K562 (cell line): Measurements from ENCODE around the gene PRAME. TPM values are rescaled to one million over a fixed set of nuclear protein-coding genes. Genes with fewer than 3 reads are reported as not detected.

ENCODE experiments used
- ATAC-seq: fragments of 200-7000 bp; cut with Tn5 transposase; 3 replicates; pipeline ENCODE4 v1.9.1; 2020; ENCODE audit warnings: moderate library complexity
- BruUV-seq: library from RNA; stranded (reverse); fragments of 400-500 nt; replicated peaks from 2 replicates; lab custom pipeline; 2021; lab: Mats Ljungman, UMichigan
- CTCF ChIA-PET: fragments of 300-600 bp; formaldehyde crosslinking; extraction: SDS; loops from one replicate; lab custom pipeline; 2021; ENCODE audit warnings: low intra/inter-chr PET ratio; lab: Yijun Ruan, JAX
- POLR2A ChIA-PET: fragments of 300-600, 350-650 bp; sonication (Branson Sonifier 250); formaldehyde crosslinking; extraction: SDS; loops from one replicate; lab custom pipeline; 2021; ENCODE audit warnings: antibody characterized with exemption, inconsistent platforms; lab: Yijun Ruan, JAX
- DNase-seq, 4 experiments: peaks; one replicate each; pipeline versions ENCODE4 v3.0.0 to v3.0.0-alpha.2; 2011 to 2018; ENCODE audit warnings: low spot score in 3 of 4, mixed read lengths in 3 of 4; ENCODE audit errors: extremely low read depth in 1 of 4
- FAIRE-seq: peaks from 2 replicates; lab custom pipeline; 2011; peaks lifted over from hg19 to GRCh38; lab: Jason Lieb, UNC
- H2AFZ ChIP-seq: 2 replicates; pipeline ENCODE4 v1.6.0; 2011; ENCODE audit warnings: low read depth, low read length, control low read depth, inconsistent platforms
- H3K27ac ChIP-seq: fragments of 200-600 bp; 3 replicates; pipeline ENCODE4 v1.8.0; 2011; ENCODE audit warnings: low read depth, mild to moderate bottlenecking, control low read depth, inconsistent platforms, low read length, moderate library complexity, mixed read lengths; ENCODE audit errors: extremely low read depth
- H3K27me3 ChIP-seq, 2 experiments: fragments of 300-600 bp in 1 of 2; 2 replicates in 1 of 2; 3 replicates in 1 of 2; pipeline versions ENCODE4 v1.6.0 to v1.8.0; 2011; ENCODE audit warnings: inconsistent platforms in 2 of 2, low read length in 2 of 2, mild to moderate bottlenecking in 1 of 2, mixed read lengths in 1 of 2, moderate library complexity in 1 of 2; ENCODE audit not compliant: control insufficient read depth in 2 of 2, insufficient read depth in 2 of 2
- H3K36me3 ChIP-seq: fragments of 300-600 bp; 3 replicates; pipeline ENCODE4 v1.8.0; 2011; ENCODE audit warnings: mild to moderate bottlenecking, low read length, inconsistent platforms; ENCODE audit not compliant: control insufficient read depth, insufficient read depth
- H3K4me1 ChIP-seq, 2 experiments: fragments of 200-600 bp in 1 of 2; replicated peaks in 1 of 2; 2 replicates in 1 of 2; 3 replicates in 1 of 2; pipeline versions ENCODE4 v1.5.1 to v1.8.0; 2011; ENCODE audit warnings: inconsistent platforms in 2 of 2, low read length in 2 of 2, mild to moderate bottlenecking in 1 of 2, mixed read lengths in 1 of 2, moderate library complexity in 1 of 2; ENCODE audit not compliant: control insufficient read depth in 2 of 2, insufficient read depth in 2 of 2
- H3K4me2 ChIP-seq: 2 replicates; pipeline ENCODE4 v1.6.1; 2011; ENCODE audit warnings: low read length, control low read depth, inconsistent platforms, mixed read lengths; ENCODE audit not compliant: insufficient read depth
- H3K4me3 ChIP-seq: fragments of 200-600 bp; sonication (generic), shearing (Covaris generic); 2 replicates; pipeline ENCODE4 v1.5.1; 2016; ENCODE audit warnings: control low read depth, inconsistent platforms
- H3K79me2 ChIP-seq: fragments of 200-600 bp; 3 replicates; pipeline ENCODE4 v1.8.0; 2011; ENCODE audit warnings: low read length, inconsistent platforms; ENCODE audit not compliant: control insufficient read depth, insufficient read depth
- H3K9ac ChIP-seq, 2 experiments: 2 replicates each; pipeline versions ENCODE4 v1.6.0 to v1.6.1; 2011; ENCODE audit warnings: low read depth in 2 of 2, low read length in 2 of 2, control low read depth in 1 of 2, inconsistent platforms in 1 of 2, mild to moderate bottlenecking in 1 of 2, mixed read lengths in 1 of 2; ENCODE audit not compliant: insufficient read depth in 1 of 2
- H3K9me1 ChIP-seq: one replicate; pipeline ENCODE4 v1.6.0; 2011; ENCODE audit warnings: inconsistent platforms, mild to moderate bottlenecking, low read length, moderate library complexity; ENCODE audit not compliant: control insufficient read depth, insufficient read depth
- H3K9me3 ChIP-seq: replicated peaks from 2 replicates; pipeline ENCODE4 v1.5.1; 2011; ENCODE audit warnings: low read depth, low read length, inconsistent platforms; ENCODE audit not compliant: control insufficient read depth, insufficient read depth
- H4K20me1 ChIP-seq: replicated peaks from 2 replicates; pipeline ENCODE4 v1.6.1; 2011; ENCODE audit warnings: low read length, inconsistent platforms, mixed read lengths; ENCODE audit not compliant: control insufficient read depth, insufficient read depth
- BRCA1 ChIP-seq, 2 experiments: fragments of 450-650 bp in 1 of 2; sonication (generic) in 1 of 2; formaldehyde crosslinking in 1 of 2; IDR thresholded peaks; 2 replicates each; pipeline versions ENCODE4 v1.5.0 to v1.6.1; 2017 to 2020; ENCODE audit warnings: mild to moderate bottlenecking in 1 of 2, missing genetic modification reagents in 1 of 2
- ELF2 ChIP-seq: fragments of 250-450 bp; sonication (Bioruptor Pico); IDR thresholded peaks from 2 replicates; pipeline ENCODE4 v1.5.0; 2021; ENCODE audit warnings: mild to moderate bottlenecking
- ETS2 ChIP-seq: IDR thresholded peaks from 2 replicates; pipeline ENCODE4 v1.6.1; 2016; ENCODE audit warnings: borderline replicate concordance, missing genetic modification characterization, mild to moderate bottlenecking, moderate library complexity, missing compliant biosample characterization; ENCODE audit not compliant: poor library complexity, severe bottlenecking
- FOXK1 ChIP-seq: sonication (generic); formaldehyde crosslinking; IDR thresholded peaks from 2 replicates; pipeline ENCODE4 v1.8.0; 2022; ENCODE audit warnings: missing genetic modification reagents, mild to moderate bottlenecking, borderline replicate concordance
- XRCC5 ChIP-seq: fragments of 200-400 bp; formaldehyde crosslinking; IDR thresholded peaks from 2 replicates; pipeline ENCODE4 v1.6.1; 2017; ENCODE audit warnings: low read depth, mild to moderate bottlenecking, low read length
- ZNF384 ChIP-seq: IDR thresholded peaks from 2 replicates; pipeline ENCODE4 v1.6.1; 2012; ENCODE audit warnings: low read depth, low read length, improper control_type of control experiment
- WGBS: fragments of 100-300 bp; shearing (Covaris generic); methylation state at CpG from one replicate; pipeline ENCODE4 v1.1.6; 2016; ENCODE audit warnings: low coverage, mixed read lengths; ENCODE audit not compliant: insufficient coverage; ENCODE audit errors: missing lambda C conversion rate; 5-methylcytosine and 5-hydroxymethylcytosine counted together
- in situ Hi-C: fragments of 300-500 bp; cut with MboI; formaldehyde crosslinking; loops from 4 replicates; pipeline ENCODE4 v1.15.0; 2018; ENCODE audit warnings: inconsistent platforms, mixed read lengths
- intact Hi-C: fragments of 100-400 bp; cut with micrococcal nuclease; formaldehyde crosslinking; loops from 2 replicates; pipeline ENCODE4 v1.14.2; 2022
- polyA plus RNA-seq, 8 experiments: library from polyadenylated mRNA; depleted of rRNA in 4 of 8; stranded (reverse) in 5 of 8; unstranded in 3 of 8; fragments of >200 nt; fragmentation: Nextera tagmentation in 2 of 8; fragmentation: Illumina TruSeq in 1 of 8; extraction: Ambion mirVana in 2 of 8; extraction: Trizol in 1 of 8; gene quantifications; 2 replicates each; pipeline versions ENCODE4 v1.2.1 to v1.2.3, GENCODE V29; 2011 to 2014; ENCODE audit warnings: inconsistent platforms in 1 of 8, missing spikeins in 1 of 8
- total RNA-seq, 7 experiments: library from RNA; depleted of rRNA in 6 of 7; stranded (reverse); fragments of >200 nt in 6 of 7; fragmentation: Illumina TruSeq in 2 of 7; extraction: Trizol in 2 of 7; gene quantifications; 2 replicates each; pipeline versions ENCODE4 v1.2.1 to v1.2.3, GENCODE V29; 2011 to 2021; ENCODE audit warnings: low replicate concordance in 1 of 7
- TF ChIP-seq, protein P1 (sequence below), 2 experiments: fragments of 150-350 bp in 1 of 2; IDR thresholded peaks; 2 replicates each; pipeline ENCODE4 v1.6.1; 2012 to 2016; ENCODE audit warnings: low read depth in 2 of 2, low read length in 2 of 2, mild to moderate bottlenecking in 1 of 2, moderate library complexity in 1 of 2
- TF ChIP-seq, protein P2 (sequence below): sonication (generic); formaldehyde crosslinking; IDR thresholded peaks from 2 replicates; pipeline ENCODE4 v1.8.0; 2022; ENCODE audit warnings: missing genetic modification reagents, mild to moderate bottlenecking, moderate library complexity, borderline replicate concordance
- TF ChIP-seq, protein P3 (sequence below): fragments of 250-450 bp; sonication (Bioruptor Pico); IDR thresholded peaks from 2 replicates; pipeline ENCODE4 v1.5.0; 2020; ENCODE audit warnings: mild to moderate bottlenecking
- TF ChIP-seq, protein P4 (sequence below): sonication (generic); formaldehyde crosslinking; IDR thresholded peaks from 2 replicates; pipeline ENCODE4 v1.8.1; 2023; ENCODE audit warnings: mild to moderate bottlenecking, missing genetic modification reagents, moderate library complexity
- TF ChIP-seq, protein P5 (sequence below): fragments of 250-450 bp; sonication (Bioruptor Pico); IDR thresholded peaks from 2 replicates; pipeline ENCODE4 v1.8.0; 2021; ENCODE audit warnings: moderate library complexity, mild to moderate bottlenecking, inconsistent platforms

PRAME gene
- total and polyA plus RNA-seq, 9 of the 15 experiments (the other 6 are each of a cell fraction or from before 2014, with no cell fraction given) = 662 to 2,141 (median 1,142) TPM

DNA sequence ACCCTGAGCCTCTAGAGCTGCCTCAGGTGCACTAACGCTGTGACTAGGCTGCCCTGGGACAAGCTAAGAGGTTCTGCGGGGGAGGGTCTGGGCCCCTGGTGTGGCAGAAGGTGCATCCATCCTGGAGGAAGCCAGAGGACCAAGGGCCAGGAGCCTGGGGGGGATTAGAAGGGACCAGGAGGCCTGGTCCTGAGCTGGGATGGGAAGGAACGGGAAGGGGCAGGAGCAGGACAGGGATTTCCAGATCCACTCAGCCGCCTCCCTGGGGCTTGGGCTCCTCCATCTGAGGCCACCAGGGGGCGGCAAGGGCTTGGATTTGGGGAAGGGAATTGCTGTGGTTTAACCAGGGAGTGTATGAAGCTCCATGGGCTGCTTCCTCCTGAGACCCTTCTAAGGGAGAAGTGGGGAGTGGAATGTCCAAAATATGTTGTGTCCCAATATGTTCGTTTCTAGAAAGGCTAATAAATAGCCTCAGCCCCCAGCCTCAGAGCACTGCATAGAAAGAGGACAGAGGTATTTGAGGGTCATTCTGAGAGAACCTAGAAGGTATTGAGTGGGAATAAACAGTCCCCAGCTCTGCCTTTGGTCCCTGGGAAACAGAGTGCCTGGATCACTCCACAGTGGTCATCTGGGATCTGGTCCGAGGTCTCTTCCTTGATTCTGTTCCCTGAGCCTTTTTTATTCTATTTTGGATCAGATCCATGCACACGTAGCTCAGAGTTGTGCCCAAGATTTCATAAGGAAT, 17.4 kb upstream of the PRAME start:
- Histone ChIP-seq H3K9me3 (no peaks in the 10 kb centered on the region), H2AFZ (0 out of 2 replicates have a peak overlapping the region, but pooled peaks have one; percentile 11), H3K27ac (no peak overlapping the region), H3K9me1 (no peaks in the 10 kb centered on the region), H4K20me1 (0 out of 2 replicates have a peak, but pooled peaks cover 8% of the 10 kb centered on the region), H3K36me3 (no peaks in the 10 kb centered on the region), H3K79me2 (no peaks in the 10 kb centered on the region), H3K4me3 (no peak overlapping the region), H3K4me1 (peaks cover 0 to 14% of the 10 kb centered on the region in 2 experiments; a peak in 3 of 5 replicates), H3K9ac (peak overlapping the region in 1 of 2 experiments; percentile 49; a peak in 2 of 4 replicates), H3K27me3 (peaks cover 48 to 60% of the 10 kb centered on the region in 2 experiments), H3K4me2 (no peak overlapping the region)
- ATAC-seq (peak; percentile 96), FAIRE-seq (peak; percentile 84), DNase-seq (peak; percentile 96 to 98 (median 97))
- in situ Hi-C loops (no loop called here), intact Hi-C loops (loop anchor here (1.0 to 5.0 kb wide), 3 partner anchors 17 to 369 kb away; partner anchors contain the start of gene PRAME)
- no TSS peak for BruUV-seq
- POLR2A ChIA-PET = interaction anchor here (0.6 to 4.2 kb wide), 37 partner anchors 10 to 572 kb away, joined by 3 to 74 read pairs (median 4); partner anchors contain the start of genes PRAME and ZNF280A
- 6% methylated on average over 8 of the region's 8 CpGs for WGBS
- CTCF ChIA-PET = interaction anchor here (0.6 to 6.0 kb wide), 20 partner anchors 8 to 380 kb away, joined by 3 to 58 read pairs (median 4); partner anchors contain the start of gene PRAME
- TF ChIP-seq, protein P1, sequence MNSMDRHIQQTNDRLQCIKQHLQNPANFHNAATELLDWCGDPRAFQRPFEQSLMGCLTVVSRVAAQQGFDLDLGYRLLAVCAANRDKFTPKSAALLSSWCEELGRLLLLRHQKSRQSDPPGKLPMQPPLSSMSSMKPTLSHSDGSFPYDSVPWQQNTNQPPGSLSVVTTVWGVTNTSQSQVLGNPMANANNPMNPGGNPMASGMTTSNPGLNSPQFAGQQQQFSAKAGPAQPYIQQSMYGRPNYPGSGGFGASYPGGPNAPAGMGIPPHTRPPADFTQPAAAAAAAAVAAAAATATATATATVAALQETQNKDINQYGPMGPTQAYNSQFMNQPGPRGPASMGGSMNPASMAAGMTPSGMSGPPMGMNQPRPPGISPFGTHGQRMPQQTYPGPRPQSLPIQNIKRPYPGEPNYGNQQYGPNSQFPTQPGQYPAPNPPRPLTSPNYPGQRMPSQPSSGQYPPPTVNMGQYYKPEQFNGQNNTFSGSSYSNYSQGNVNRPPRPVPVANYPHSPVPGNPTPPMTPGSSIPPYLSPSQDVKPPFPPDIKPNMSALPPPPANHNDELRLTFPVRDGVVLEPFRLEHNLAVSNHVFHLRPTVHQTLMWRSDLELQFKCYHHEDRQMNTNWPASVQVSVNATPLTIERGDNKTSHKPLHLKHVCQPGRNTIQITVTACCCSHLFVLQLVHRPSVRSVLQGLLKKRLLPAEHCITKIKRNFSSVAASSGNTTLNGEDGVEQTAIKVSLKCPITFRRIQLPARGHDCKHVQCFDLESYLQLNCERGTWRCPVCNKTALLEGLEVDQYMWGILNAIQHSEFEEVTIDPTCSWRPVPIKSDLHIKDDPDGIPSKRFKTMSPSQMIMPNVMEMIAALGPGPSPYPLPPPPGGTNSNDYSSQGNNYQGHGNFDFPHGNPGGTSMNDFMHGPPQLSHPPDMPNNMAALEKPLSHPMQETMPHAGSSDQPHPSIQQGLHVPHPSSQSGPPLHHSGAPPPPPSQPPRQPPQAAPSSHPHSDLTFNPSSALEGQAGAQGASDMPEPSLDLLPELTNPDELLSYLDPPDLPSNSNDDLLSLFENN (IDR thresholded peaks at IDR 0.05; ENCODE audit: low read depth in 2 of 2, low read length in 2 of 2) = peak in 1 of 2 experiments; percentile 75; a peak in 1 of 4 replicates
- TF ChIP-seq, protein P2, sequence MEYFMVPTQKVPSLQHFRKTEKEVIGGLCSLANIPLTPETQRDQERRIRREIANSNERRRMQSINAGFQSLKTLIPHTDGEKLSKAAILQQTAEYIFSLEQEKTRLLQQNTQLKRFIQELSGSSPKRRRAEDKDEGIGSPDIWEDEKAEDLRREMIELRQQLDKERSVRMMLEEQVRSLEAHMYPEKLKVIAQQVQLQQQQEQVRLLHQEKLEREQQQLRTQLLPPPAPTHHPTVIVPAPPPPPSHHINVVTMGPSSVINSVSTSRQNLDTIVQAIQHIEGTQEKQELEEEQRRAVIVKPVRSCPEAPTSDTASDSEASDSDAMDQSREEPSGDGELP (CRISPR knock-in tag) = peak; percentile 60; the same call in 1 of the 2 replicates
- TF ChIP-seq ELF2 (CRISPR knock-in tag) = peak; percentile 61; the same call in 1 of the 2 replicates
- TF ChIP-seq, protein P3, sequence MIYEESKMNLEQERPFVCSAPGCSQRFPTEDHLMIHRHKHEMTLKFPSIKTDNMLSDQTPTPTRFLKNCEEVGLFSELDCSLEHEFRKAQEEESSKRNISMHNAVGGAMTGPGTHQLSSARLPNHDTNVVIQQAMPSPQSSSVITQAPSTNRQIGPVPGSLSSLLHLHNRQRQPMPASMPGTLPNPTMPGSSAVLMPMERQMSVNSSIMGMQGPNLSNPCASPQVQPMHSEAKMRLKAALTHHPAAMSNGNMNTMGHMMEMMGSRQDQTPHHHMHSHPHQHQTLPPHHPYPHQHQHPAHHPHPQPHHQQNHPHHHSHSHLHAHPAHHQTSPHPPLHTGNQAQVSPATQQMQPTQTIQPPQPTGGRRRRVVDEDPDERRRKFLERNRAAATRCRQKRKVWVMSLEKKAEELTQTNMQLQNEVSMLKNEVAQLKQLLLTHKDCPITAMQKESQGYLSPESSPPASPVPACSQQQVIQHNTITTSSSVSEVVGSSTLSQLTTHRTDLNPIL (CRISPR knock-in tag) = peak; percentile 78; the same call in 1 of the 2 replicates
- TF ChIP-seq ETS2 = no peak
- peak; percentile 100 for TF ChIP-seq XRCC5
- TF ChIP-seq, protein P4, sequence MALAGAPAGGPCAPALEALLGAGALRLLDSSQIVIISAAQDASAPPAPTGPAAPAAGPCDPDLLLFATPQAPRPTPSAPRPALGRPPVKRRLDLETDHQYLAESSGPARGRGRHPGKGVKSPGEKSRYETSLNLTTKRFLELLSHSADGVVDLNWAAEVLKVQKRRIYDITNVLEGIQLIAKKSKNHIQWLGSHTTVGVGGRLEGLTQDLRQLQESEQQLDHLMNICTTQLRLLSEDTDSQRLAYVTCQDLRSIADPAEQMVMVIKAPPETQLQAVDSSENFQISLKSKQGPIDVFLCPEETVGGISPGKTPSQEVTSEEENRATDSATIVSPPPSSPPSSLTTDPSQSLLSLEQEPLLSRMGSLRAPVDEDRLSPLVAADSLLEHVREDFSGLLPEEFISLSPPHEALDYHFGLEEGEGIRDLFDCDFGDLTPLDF (CRISPR knock-in tag) = peak; percentile 73
- TF ChIP-seq, protein P5, sequence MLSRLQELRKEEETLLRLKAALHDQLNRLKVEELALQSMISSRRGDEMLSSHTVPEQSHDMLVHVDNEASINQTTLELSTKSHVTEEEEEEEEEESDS (CRISPR knock-in tag) = no peak
- peak; percentile 81; the same call in 1 of the 2 replicates for TF ChIP-seq FOXK1 (CRISPR knock-in tag)
- peak; percentile 51; the same call in 1 of the 2 replicates for TF ChIP-seq ZNF384
- no peak for TF ChIP-seq BRCA1 (IDR thresholded peaks at IDR 0.05)
- peak; percentile 97 for TF ChIP-seq BRCA1 (CRISPR knock-in tag; IDR thresholded peaks at IDR 0.05)
